Stomach smooth muscle (tissue), 2 donors: ENCODE data around the gene ANKRD62.

Experiments
- H3K27ac ChIP-seq: one replicate; pipeline ENCODE4 v1.7.0; 2013; ENCODE audit warnings: mild to moderate bottlenecking, low read length, inconsistent platforms
- H3K27me3 ChIP-seq, 2 donors: one replicate each; pipeline ENCODE4 v1.7.0; 2013; ENCODE audit warnings: low read length in 2 of 2; ENCODE audit not compliant: insufficient read depth in 2 of 2, control insufficient read depth in 1 of 2
- H3K36me3 ChIP-seq, 2 donors: one replicate each; pipeline ENCODE4 v1.7.0; 2013; ENCODE audit warnings: low read length in 2 of 2; ENCODE audit not compliant: control insufficient read depth in 2 of 2, insufficient read depth in 2 of 2
- H3K4me1 ChIP-seq: one replicate; pipeline ENCODE4 v1.7.0; 2013; ENCODE audit warnings: low read length; ENCODE audit not compliant: control insufficient read depth, insufficient read depth
- H3K4me3 ChIP-seq, 2 donors: one replicate each; pipeline ENCODE4 v1.7.0; 2013; ENCODE audit warnings: low read length in 2 of 2
- H3K9ac ChIP-seq, 2 donors: one replicate each; pipeline ENCODE4 v1.7.0; 2013; ENCODE audit warnings: low read length in 2 of 2, mild to moderate bottlenecking in 1 of 2
- H3K9me3 ChIP-seq, 2 donors: one replicate each; pipeline ENCODE4 v1.7.0; 2013; ENCODE audit warnings: low read length in 2 of 2; ENCODE audit not compliant: control insufficient read depth in 2 of 2
- donor health status: healthy.
- donor health status: Pancreatic carcinoma.

ANKRD62 gene

GRCh38 chr18:12056034-12056883 is 37.4 kb upstream of the ANKRD62 start:
- no peak overlapping the region for H3K9ac ChIP-seq
- no peaks in the 10 kb centered on the region for H3K27me3 ChIP-seq
- H3K27ac ChIP-seq, result no peak overlapping the region
- H3K36me3 ChIP-seq, result no peaks in the 10 kb centered on the region
- no peak overlapping the region for H3K4me3 ChIP-seq
- H3K4me1 ChIP-seq, result no peaks in the 10 kb centered on the region
- no peaks in the 10 kb centered on the region for H3K9me3 ChIP-seq

GRCh38 chr18:12056884-12057402 is 36.7 kb upstream of the ANKRD62 start:
- H3K4me1 ChIP-seq, result no peaks in the 10 kb centered on the region
- H3K4me3 ChIP-seq, result no peak overlapping the region
- no peak overlapping the region for H3K27ac ChIP-seq
- H3K9me3 ChIP-seq, result no peaks in the 10 kb centered on the region
- no peaks in the 10 kb centered on the region for H3K27me3 ChIP-seq
- H3K36me3 ChIP-seq, result no peaks in the 10 kb centered on the region
- no peak overlapping the region for H3K9ac ChIP-seq

- H3K27me3 ChIP-seq, result no peaks in the 10 kb centered on the region
- H3K36me3 ChIP-seq, result no peaks in the 10 kb centered on the region
- H3K4me3 ChIP-seq, result no peak overlapping the region
- H3K9ac ChIP-seq, result no peak overlapping the region
- no peak overlapping the region for H3K27ac ChIP-seq
- no peaks in the 10 kb centered on the region for H3K4me1 ChIP-seq
- H3K9me3 ChIP-seq, result no peaks in the 10 kb centered on the region
Observed at GRCh38 chr18:12057419-12058039, 36.1 kb upstream of the ANKRD62 start.

- no peak overlapping the region for H3K4me3 ChIP-seq
Observed at GRCh38 chr18:12059334-12060181, 34.1 kb upstream of the ANKRD62 start.

GRCh38 chr18:12060182-12060870 is 33.3 kb upstream of the ANKRD62 start:
- no peak overlapping the region for H3K27ac ChIP-seq
- H3K9ac ChIP-seq, result no peak overlapping the region
- H3K36me3 ChIP-seq, result no peaks in the 10 kb centered on the region
- H3K9me3 ChIP-seq, result no peaks in the 10 kb centered on the region
- H3K4me3 ChIP-seq, result no peak overlapping the region
- H3K4me1 ChIP-seq, result no peaks in the 10 kb centered on the region
- no peaks in the 10 kb centered on the region for H3K27me3 ChIP-seq

More at GRCh38 chr18:12059334-12060181, 34.1 kb upstream of the ANKRD62 start:
- H3K27ac ChIP-seq, result no peak overlapping the region
- no peaks in the 10 kb centered on the region for H3K36me3 ChIP-seq
- no peaks in the 10 kb centered on the region for H3K27me3 ChIP-seq
- no peaks in the 10 kb centered on the region for H3K9me3 ChIP-seq
- no peak overlapping the region for H3K9ac ChIP-seq
- no peaks in the 10 kb centered on the region for H3K4me1 ChIP-seq

GRCh38 chr18:12061685-12062084 is 32.0 kb upstream of the ANKRD62 start:
- Histone ChIP-seq H3K9ac (no peak overlapping the region), H3K4me3 (no peak overlapping the region), H3K4me1 (no peaks in the 10 kb centered on the region), H3K27me3 (no peaks in the 10 kb centered on the region), H3K27ac (no peak overlapping the region), H3K36me3 (no peaks in the 10 kb centered on the region), H3K9me3 (no peaks in the 10 kb centered on the region)

GRCh38 chr18:12062974-12063373 is 30.7 kb upstream of the ANKRD62 start:
- Histone ChIP-seq H3K4me1 (no peaks in the 10 kb centered on the region), H3K36me3 (no peaks in the 10 kb centered on the region), H3K4me3 (no peak overlapping the region), H3K9ac (no peak overlapping the region), H3K27me3 (no peaks in the 10 kb centered on the region), H3K9me3 (no peaks in the 10 kb centered on the region), H3K27ac (no peak overlapping the region)

- Histone ChIP-seq H3K4me3 (no peak overlapping the region), H3K27me3 (no peaks in the 10 kb centered on the region), H3K4me1 (no peaks in the 10 kb centered on the region), H3K9ac (no peak overlapping the region), H3K27ac (no peak overlapping the region), H3K36me3 (no peaks in the 10 kb centered on the region), H3K9me3 (no peaks in the 10 kb centered on the region)
Observed at GRCh38 chr18:12064086-12064763, 29.4 kb upstream of the ANKRD62 start.

- H3K9me3 ChIP-seq, result no peaks in the 10 kb centered on the region
- H3K4me3 ChIP-seq, result no peak overlapping the region
- H3K4me1 ChIP-seq, result no peaks in the 10 kb centered on the region
- no peak overlapping the region for H3K27ac ChIP-seq
- no peaks in the 10 kb centered on the region for H3K27me3 ChIP-seq
- no peaks in the 10 kb centered on the region for H3K36me3 ChIP-seq
- no peak overlapping the region for H3K9ac ChIP-seq
Observed at GRCh38 chr18:12065397-12065796, 28.2 kb upstream of the ANKRD62 start.
